ENCODE results near the gene MSANTD1.

The MSANTD1 gene

DNA sequence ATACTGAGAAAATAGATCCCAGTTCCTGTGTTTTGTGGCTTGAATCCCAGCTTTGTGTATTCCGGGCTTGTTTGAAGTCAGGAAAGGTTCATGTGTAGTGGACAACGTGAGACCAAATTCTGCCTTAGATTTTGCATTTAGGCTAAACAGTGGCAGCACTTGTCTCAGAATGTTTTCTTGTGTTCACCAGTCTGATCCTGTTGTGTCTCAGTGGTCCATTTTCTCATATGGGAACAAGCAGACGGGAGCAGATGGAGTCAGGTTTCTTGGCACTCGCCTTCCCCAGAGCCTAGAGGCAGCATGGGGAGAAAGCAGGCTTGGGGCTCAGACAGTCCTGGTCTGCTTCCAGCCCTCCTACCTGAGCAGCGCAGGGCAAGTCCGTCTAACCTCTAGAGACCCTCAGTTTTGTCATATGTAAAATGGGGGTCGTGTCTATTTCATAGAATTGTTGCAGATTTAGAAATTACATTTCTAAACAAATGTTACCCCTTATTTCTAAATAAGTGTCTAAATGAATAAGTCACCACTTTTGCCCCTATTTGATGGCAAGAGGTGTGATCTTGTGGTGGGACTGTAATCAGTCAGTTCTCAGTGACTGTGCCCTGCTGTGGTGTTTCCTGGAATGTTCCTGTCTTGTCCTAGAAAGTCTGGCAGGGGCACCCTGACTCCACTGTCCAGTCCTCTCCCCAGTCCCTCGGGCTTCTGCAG, 28.3 kb upstream of the MSANTD1 start:
- H4K20me1 ChIP-seq (ENCODE audit: control insufficient read depth, insufficient read depth, low read depth, low read length), result no peaks in the 10 kb centered on the region
- peaks cover 92% of the 10 kb centered on the region for H3K36me3 ChIP-seq (ENCODE audit: control insufficient read depth, low read length)

DNA sequence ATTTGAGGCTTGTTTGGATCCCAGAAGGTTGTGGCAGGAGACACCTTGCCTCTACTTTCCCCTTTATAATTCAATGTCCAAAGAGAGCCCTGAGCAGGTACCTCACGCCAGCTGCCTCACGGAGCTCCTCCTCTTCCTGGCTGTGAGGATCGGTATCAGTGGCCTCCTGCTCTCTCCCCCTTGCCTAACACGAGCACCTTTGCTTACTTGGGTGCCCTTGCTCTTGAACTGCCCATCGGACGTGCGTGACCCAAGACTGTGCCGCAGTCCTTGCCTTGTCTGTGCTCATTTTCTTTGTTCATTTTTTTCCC, 27.8 kb upstream of the MSANTD1 start:
- H3K36me3 ChIP-seq (ENCODE audit: control insufficient read depth, low read length), result peaks cover 91% of the 10 kb centered on the region
- H3F3A ChIP-seq (ENCODE audit: control insufficient read depth, insufficient read depth), result no peaks in the 10 kb centered on the region

More for the DNA sequence above, 28.3 kb upstream of the MSANTD1 start:
- Histone ChIP-seq H3K9me2 (replicated peaks; ENCODE audit: control insufficient read depth, low read length) (no peaks in the 10 kb centered on the region), H3K4me3 (ENCODE audit: low read length) (no peak overlapping the region), H3K4me1 (ENCODE audit: control insufficient read depth, low read length) (no peaks in the 10 kb centered on the region), H3K4me2 (ENCODE audit: low read length) (no peak overlapping the region), H3F3A (ENCODE audit: control insufficient read depth, insufficient read depth) (no peaks in the 10 kb centered on the region), H3K27me3 (ENCODE audit: control insufficient read depth, low read length) (no peaks in the 10 kb centered on the region), H3K27ac (ENCODE audit: low read depth, low read length) (no peak overlapping the region), H3K79me2 (ENCODE audit: control insufficient read depth, low read length) (no peaks in the 10 kb centered on the region), H3K9me3 (ENCODE audit: control insufficient read depth, insufficient read depth, low read length) (no peaks in the 10 kb centered on the region)
- TF ChIP-seq CTCF (IDR thresholded peaks at IDR 0.05; ENCODE audit: low read depth, low read length, poor library complexity, severe bottlenecking) (no peak), EZH2phosphoT487 (IDR thresholded peaks at IDR 0.05; ENCODE audit: borderline replicate concordance, low read length) (no peak)

GRCh38 chr4:3221996-3222395, 27.0 kb upstream of the MSANTD1 start:
- no peaks in the 10 kb centered on the region for H3K27me3 ChIP-seq (ENCODE audit: control insufficient read depth, low read length)
- TF ChIP-seq EZH2phosphoT487 (IDR thresholded peaks at IDR 0.05; ENCODE audit: borderline replicate concordance, low read length), result no peak
- H3K4me1 ChIP-seq (ENCODE audit: control insufficient read depth, low read length), result no peaks in the 10 kb centered on the region
- no peaks in the 10 kb centered on the region for H3F3A ChIP-seq (ENCODE audit: control insufficient read depth, insufficient read depth)
- H3K79me2 ChIP-seq (ENCODE audit: control insufficient read depth, low read length), result no peaks in the 10 kb centered on the region
- H3K4me3 ChIP-seq (ENCODE audit: low read length), result no peak overlapping the region
- H3K9me2 ChIP-seq (replicated peaks; ENCODE audit: control insufficient read depth, low read length), result no peaks in the 10 kb centered on the region
- no peak overlapping the region for H3K27ac ChIP-seq (ENCODE audit: low read depth, low read length)
- H3K9me3 ChIP-seq (ENCODE audit: control insufficient read depth, insufficient read depth, low read length), result no peaks in the 10 kb centered on the region
- peaks cover 94% of the 10 kb centered on the region for H3K36me3 ChIP-seq (ENCODE audit: control insufficient read depth, low read length)
- no peak overlapping the region for H3K4me2 ChIP-seq (ENCODE audit: low read length)
- no peaks in the 10 kb centered on the region for H4K20me1 ChIP-seq (ENCODE audit: control insufficient read depth, insufficient read depth, low read depth, low read length)

More for the DNA sequence above, 27.8 kb upstream of the MSANTD1 start:
- H3K4me1 ChIP-seq (ENCODE audit: control insufficient read depth, low read length), result no peaks in the 10 kb centered on the region
- no peaks in the 10 kb centered on the region for H3K79me2 ChIP-seq (ENCODE audit: control insufficient read depth, low read length)
- no peak overlapping the region for H3K4me2 ChIP-seq (ENCODE audit: low read length)
- no peaks in the 10 kb centered on the region for H3K27me3 ChIP-seq (ENCODE audit: control insufficient read depth, low read length)
- H3K9me2 ChIP-seq (replicated peaks; ENCODE audit: control insufficient read depth, low read length), result no peaks in the 10 kb centered on the region
- H3K9me3 ChIP-seq (ENCODE audit: control insufficient read depth, insufficient read depth, low read length), result no peaks in the 10 kb centered on the region
- TF ChIP-seq CTCF (IDR thresholded peaks at IDR 0.05; ENCODE audit: low read depth, low read length, poor library complexity, severe bottlenecking) (no peak), EZH2phosphoT487 (IDR thresholded peaks at IDR 0.05; ENCODE audit: borderline replicate concordance, low read length) (no peak)
- no peaks in the 10 kb centered on the region for H4K20me1 ChIP-seq (ENCODE audit: control insufficient read depth, insufficient read depth, low read depth, low read length)
- no peak overlapping the region for H3K27ac ChIP-seq (ENCODE audit: low read depth, low read length)
- no peak overlapping the region for H3K4me3 ChIP-seq (ENCODE audit: low read length)

- H4K20me1 ChIP-seq (ENCODE audit: control insufficient read depth, insufficient read depth, low read depth, low read length), result no peaks in the 10 kb centered on the region
- no peaks in the 10 kb centered on the region for H3K27me3 ChIP-seq (ENCODE audit: control insufficient read depth, low read length)
- TF ChIP-seq CTCF (IDR thresholded peaks at IDR 0.05; ENCODE audit: low read depth, low read length, poor library complexity, severe bottlenecking), result no peak
- H3K9me3 ChIP-seq (ENCODE audit: control insufficient read depth, insufficient read depth, low read length), result no peaks in the 10 kb centered on the region
- no peak overlapping the region for H3K4me3 ChIP-seq (ENCODE audit: low read length)
- H3F3A ChIP-seq (ENCODE audit: control insufficient read depth, insufficient read depth), result no peaks in the 10 kb centered on the region
- H3K9me2 ChIP-seq (replicated peaks; ENCODE audit: control insufficient read depth, low read length), result no peaks in the 10 kb centered on the region
- peaks cover 88% of the 10 kb centered on the region for H3K36me3 ChIP-seq (ENCODE audit: control insufficient read depth, low read length)
- no peak overlapping the region for H3K27ac ChIP-seq (ENCODE audit: low read depth, low read length)
- H3K4me1 ChIP-seq (ENCODE audit: control insufficient read depth, low read length), result no peaks in the 10 kb centered on the region
- no peaks in the 10 kb centered on the region for H3K79me2 ChIP-seq (ENCODE audit: control insufficient read depth, low read length)
- no peak overlapping the region for H3K4me2 ChIP-seq (ENCODE audit: low read length)
These were observed 25.6 kb upstream of the MSANTD1 start for GRCh38 chr4:3223346-3223745.
